Measurements from ENCODE around the gene UACA.

DNA sequence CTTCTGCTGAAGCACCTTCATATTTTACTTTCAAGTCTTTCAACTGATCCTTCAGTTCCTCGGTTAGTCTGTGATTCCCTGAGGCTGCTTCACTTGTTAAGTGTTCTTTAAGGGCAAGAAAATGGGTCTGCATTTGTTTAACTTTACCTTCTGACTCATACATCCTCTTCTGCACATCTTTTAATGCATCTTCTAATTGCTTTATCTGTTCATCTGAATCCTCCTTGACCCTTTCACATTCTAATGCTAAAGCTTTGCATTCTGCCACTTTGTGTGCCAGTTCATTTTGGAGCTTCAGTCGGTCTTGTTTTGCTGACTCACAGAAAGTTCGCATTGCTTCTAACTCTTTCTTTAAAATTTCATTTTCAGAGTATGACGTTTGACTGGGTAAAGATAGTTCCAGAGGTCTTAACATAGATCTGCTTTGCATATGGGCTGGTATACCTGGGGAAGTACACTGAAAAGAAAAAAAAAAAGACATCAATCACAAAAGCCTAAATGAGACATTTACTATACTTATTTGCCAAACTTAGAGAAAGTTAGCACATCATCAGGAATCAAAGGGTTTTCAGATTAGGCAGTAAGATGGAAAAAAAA lies 94.3 kb downstream of the UACA start:
- TF ChIP-seq, protein P1, sequence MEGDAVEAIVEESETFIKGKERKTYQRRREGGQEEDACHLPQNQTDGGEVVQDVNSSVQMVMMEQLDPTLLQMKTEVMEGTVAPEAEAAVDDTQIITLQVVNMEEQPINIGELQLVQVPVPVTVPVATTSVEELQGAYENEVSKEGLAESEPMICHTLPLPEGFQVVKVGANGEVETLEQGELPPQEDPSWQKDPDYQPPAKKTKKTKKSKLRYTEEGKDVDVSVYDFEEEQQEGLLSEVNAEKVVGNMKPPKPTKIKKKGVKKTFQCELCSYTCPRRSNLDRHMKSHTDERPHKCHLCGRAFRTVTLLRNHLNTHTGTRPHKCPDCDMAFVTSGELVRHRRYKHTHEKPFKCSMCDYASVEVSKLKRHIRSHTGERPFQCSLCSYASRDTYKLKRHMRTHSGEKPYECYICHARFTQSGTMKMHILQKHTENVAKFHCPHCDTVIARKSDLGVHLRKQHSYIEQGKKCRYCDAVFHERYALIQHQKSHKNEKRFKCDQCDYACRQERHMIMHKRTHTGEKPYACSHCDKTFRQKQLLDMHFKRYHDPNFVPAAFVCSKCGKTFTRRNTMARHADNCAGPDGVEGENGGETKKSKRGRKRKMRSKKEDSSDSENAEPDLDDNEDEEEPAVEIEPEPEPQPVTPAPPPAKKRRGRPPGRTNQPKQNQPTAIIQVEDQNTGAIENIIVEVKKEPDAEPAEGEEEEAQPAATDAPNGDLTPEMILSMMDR (IDR thresholded peaks at IDR 0.05): no peak
- TF ChIP-seq POLR2A (IDR thresholded peaks at IDR 0.05): no peak

All from ovary (tissue), 3 donors.